Duodenal mucosa (tissue), 2 donors: Measurements from ENCODE around the gene HS3ST1.

ENCODE experiments used
- H3K27ac ChIP-seq: one replicate; pipeline ENCODE4 v1.7.0; 2013; ENCODE audit warnings: low read depth, low read length
- H3K27me3 ChIP-seq, 2 donors: one replicate each; pipeline ENCODE4 v1.7.0; 2013; ENCODE audit warnings: low read length in 2 of 2, control low read depth in 1 of 2; ENCODE audit not compliant: insufficient read depth in 2 of 2, control insufficient read depth in 1 of 2
- H3K36me3 ChIP-seq, 2 donors: one replicate each; pipeline ENCODE4 v1.7.0; 2013; ENCODE audit warnings: low read length in 2 of 2, control low read depth in 1 of 2; ENCODE audit not compliant: insufficient read depth in 2 of 2, control insufficient read depth in 1 of 2
- H3K4me1 ChIP-seq, 2 donors: one replicate each; pipeline ENCODE4 v1.7.0; 2013; ENCODE audit warnings: low read length in 2 of 2, control low read depth in 1 of 2; ENCODE audit not compliant: insufficient read depth in 2 of 2, control insufficient read depth in 1 of 2
- H3K4me3 ChIP-seq, 2 donors: one replicate each; pipeline ENCODE4 v1.7.0; 2013; ENCODE audit warnings: low read length in 2 of 2, low read depth in 1 of 2
- H3K9ac ChIP-seq, 2 donors: one replicate each; pipeline ENCODE4 v1.7.0; 2013; ENCODE audit warnings: low read length in 2 of 2, low read depth in 1 of 2
- H3K9me3 ChIP-seq, 2 donors: one replicate each; pipeline ENCODE4 v1.7.0; 2013; ENCODE audit warnings: low read length in 2 of 2, control low read depth in 1 of 2; ENCODE audit not compliant: control insufficient read depth in 1 of 2

The HS3ST1 gene

DNA sequence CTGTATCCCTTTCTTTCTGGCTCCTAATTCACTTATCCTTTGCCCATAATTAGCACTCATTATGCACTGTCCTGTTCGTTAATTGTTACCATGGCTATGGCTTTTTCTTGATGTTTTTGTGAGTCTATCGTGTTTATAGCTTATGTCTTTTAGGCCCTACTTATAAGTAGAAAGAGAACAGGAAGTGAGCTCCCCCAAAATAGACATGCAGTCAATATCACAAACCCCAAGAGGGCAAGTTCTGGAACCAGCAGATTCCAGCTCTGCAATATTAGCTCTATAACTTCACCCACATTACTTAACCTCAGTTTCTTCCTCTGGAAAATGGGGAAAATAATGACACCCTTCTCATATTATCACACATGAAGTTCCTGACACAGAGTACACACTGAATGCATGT is 7.4 kb upstream of the HS3ST1 start:
- Histone ChIP-seq H3K27me3 (no peaks in the 10 kb centered on the region), H3K4me3 (no peak overlapping the region), H3K9me3 (peaks cover 0 to 1% of the 10 kb centered on the region in 2 donors), H3K27ac (no peak overlapping the region), H3K9ac (no peak overlapping the region), H3K36me3 (no peaks in the 10 kb centered on the region), H3K4me1 (peaks cover 5% of the 10 kb centered on the region in 2 donors)

DNA sequence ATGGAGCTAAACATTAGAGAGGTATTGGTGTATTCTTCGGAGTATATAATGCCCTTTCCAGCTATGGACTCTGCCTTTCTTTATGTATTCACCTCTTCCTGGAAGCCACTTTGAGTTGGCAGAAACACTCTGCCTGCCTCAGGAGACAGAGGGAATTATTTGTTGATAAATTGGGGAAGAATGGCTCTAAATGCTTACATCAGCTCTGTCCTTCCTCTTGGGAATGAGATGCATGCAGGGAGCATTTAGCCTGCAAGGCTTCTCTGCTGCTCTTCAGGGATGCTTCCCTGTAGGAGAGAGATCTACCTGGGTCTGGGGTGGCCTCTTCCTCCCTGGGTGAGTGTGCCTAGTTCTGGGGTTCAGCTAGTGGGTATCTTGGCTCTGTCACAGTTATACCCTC is 6.9 kb upstream of the HS3ST1 start:
- H3K4me3 ChIP-seq, result no peak overlapping the region
- H3K27ac ChIP-seq, result no peak overlapping the region
- peaks cover 5 to 8% of the 10 kb centered on the region in 2 donors for H3K4me1 ChIP-seq
- H3K36me3 ChIP-seq, result no peaks in the 10 kb centered on the region
- no peaks in the 10 kb centered on the region for H3K27me3 ChIP-seq
- H3K9me3 ChIP-seq, result peaks cover 0 to 1% of the 10 kb centered on the region in 2 donors
- no peak overlapping the region for H3K9ac ChIP-seq

DNA sequence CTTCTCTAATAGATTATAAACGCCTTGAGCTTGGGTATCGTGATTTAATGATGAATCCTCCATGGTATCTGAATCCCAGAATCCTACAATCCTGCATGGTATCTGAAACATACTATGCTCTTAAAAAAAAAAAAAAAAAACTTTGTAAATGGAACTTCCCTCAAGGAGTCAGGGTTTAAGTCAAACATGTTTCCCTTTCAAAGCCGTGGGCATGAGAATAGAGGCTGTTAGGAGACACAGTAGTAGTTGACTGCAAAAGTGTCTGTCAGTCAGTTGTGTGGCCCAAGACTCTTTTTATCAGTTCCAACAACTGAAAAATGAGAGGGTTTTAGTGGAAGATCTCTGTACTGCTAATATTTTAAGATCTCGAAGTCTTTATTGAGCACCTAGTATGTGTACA is 2.4 kb upstream of the HS3ST1 start:
- H3K4me3 ChIP-seq, result peak overlapping the region in 1 of 2 donors; percentile 83
- no peaks in the 10 kb centered on the region for H3K36me3 ChIP-seq
- no peaks in the 10 kb centered on the region for H3K27me3 ChIP-seq
- H3K27ac ChIP-seq, result no peak overlapping the region
- peaks cover 0 to 1% of the 10 kb centered on the region in 2 donors for H3K9me3 ChIP-seq
- peaks cover 8 to 22% of the 10 kb centered on the region in 2 donors for H3K4me1 ChIP-seq
- no peak overlapping the region for H3K9ac ChIP-seq

DNA sequence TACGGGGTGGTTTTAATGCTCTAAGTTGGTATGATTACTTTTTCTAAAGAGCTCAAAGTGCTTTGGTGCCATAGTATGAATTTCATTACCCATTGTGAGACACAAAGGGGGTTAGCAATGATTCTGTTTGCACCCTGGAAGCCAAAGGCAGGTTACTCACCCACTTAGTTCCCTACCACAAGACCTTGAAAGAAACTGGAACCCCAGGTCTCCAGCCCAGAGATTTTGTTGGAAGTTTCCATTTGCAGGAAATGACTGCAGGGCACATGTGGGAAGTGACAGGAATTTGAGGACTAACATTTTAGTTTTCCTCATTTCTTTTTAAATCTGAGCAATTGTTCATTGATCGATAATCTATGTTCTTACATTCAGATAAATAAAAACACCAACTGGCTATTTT is 1.8 kb upstream of the HS3ST1 start:
- Histone ChIP-seq H3K4me3 (peak overlapping the region; percentile 83 to 86), H3K27ac (no peak overlapping the region), H3K4me1 (peaks cover 8 to 22% of the 10 kb centered on the region in 2 donors), H3K27me3 (no peaks in the 10 kb centered on the region), H3K9ac (peak overlapping the region; percentile 68 to 84), H3K36me3 (no peaks in the 10 kb centered on the region), H3K9me3 (peaks cover 0 to 1% of the 10 kb centered on the region in 2 donors)

DNA sequence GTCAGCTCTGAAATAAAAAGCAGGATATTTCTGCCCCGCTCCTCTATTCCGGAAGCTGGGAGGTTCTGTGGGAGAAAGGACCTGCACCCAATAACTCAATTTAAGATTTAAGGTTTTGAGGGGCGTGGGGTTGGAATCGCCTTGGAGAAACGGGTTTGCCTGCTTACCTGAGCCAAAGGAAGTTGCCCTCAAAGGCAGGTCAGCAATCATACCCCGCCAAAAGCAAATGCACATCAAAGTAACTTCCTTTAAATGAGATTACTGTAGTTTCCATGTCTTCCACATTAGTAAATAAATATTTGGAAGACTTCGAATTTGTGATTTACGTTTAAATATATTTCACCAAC is 978 bp upstream of the HS3ST1 start:
- Histone ChIP-seq H3K4me3 (peak overlapping the region; percentile 83 to 86), H3K4me1 (peaks cover 8 to 22% of the 10 kb centered on the region in 2 donors), H3K27me3 (no peaks in the 10 kb centered on the region), H3K27ac (no peak overlapping the region), H3K36me3 (no peaks in the 10 kb centered on the region), H3K9me3 (peaks cover 0 to 1% of the 10 kb centered on the region in 2 donors), H3K9ac (peak overlapping the region; percentile 68 to 84)

DNA sequence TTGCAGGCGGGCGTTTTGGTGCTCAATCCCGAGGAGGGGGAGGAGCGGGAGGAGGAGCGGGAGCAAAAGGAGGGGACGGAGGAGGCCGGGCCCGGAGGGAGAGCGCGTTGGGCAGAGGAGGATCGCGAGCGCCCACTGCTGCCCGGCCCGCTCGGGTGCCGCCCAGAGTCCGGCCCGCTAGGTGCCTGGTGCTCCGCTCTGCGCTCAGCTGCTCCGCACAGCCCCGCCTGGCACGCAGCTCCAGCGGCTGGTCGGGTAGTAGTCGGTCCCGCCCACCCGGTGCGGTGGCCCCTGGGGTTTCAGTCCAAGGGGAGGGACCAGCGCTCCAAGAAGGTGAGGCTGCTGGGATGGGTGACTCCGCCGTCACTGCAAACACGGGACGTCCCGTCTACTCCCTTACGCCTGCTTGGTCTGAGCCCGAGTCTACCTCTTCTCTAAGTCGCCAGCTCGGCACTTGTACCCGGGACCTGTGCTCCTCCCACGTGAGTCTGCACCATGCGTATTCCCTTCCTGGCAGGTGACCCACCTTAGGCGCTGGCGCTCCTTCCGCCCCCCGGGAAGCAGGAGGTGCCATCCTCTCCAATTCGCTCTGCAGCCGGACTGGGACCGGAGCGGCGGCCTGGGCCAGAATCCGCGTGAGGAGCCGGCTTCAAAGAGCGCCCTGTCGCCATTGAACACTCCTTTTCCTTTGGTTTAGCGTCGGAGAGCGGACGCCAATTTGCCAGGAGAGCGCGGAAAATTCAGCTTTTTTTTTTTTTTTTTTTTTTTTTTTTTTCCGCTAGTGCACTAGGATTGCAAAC is 405 bp upstream of the HS3ST1 start:
- peak overlapping the region; percentile 92 for H3K27ac ChIP-seq
- peaks cover 8 to 22% of the 10 kb centered on the region in 2 donors for H3K4me1 ChIP-seq
- H3K9ac ChIP-seq, result peak overlapping the region; percentile 68 to 84
- H3K36me3 ChIP-seq, result no peaks in the 10 kb centered on the region
- H3K4me3 ChIP-seq, result peak overlapping the region; percentile 83 to 86
- no peaks in the 10 kb centered on the region for H3K27me3 ChIP-seq
- no peaks in the 10 kb centered on the region for H3K9me3 ChIP-seq

DNA sequence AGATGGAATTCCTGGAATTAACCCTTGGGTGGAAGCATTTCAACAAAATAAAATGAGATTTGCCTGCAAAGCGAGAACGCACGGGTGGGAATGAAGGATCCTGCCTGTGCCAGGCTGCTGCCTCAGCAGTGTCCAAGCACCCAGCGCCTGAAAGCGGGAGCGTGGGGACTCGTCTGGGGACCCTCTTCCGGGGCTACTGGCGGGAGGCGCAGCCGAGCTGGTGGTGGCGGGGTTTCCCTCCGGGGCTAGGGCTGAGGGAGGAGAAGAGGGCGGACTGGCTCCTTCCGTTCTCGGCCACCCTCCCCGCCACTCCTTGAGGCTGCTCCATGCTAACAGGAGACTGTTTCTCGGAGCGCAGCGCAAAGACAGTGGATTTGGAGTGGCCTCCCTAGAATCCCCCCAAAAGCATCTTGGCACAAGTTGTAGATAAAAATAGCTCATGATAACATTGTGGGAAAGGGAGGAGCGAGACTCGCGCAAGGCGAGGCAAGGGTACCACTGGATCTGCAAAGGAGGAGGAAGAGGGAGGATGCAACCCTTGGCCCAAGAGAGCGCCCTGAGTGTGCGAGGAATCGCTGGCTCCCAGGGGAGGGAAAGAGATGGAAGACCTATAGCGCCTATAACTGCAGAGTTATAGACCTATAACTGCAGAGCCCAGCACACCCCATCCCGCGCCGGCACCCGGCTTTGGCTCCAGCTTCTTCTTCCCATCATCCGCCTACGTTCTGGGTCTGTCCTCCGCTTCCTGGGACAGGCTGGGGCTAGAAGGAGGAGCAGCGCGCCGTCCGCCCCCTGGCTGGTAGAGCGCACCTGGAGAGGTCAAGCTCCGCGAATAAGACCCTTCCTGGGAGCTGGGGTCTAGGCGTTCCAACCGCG is 1.3 kb downstream of the HS3ST1 start:
- Histone ChIP-seq H3K4me3 (peak overlapping the region; percentile 83 to 86), H3K4me1 (peaks cover 8 to 22% of the 10 kb centered on the region in 2 donors), H3K27ac (no peak overlapping the region)

DNA sequence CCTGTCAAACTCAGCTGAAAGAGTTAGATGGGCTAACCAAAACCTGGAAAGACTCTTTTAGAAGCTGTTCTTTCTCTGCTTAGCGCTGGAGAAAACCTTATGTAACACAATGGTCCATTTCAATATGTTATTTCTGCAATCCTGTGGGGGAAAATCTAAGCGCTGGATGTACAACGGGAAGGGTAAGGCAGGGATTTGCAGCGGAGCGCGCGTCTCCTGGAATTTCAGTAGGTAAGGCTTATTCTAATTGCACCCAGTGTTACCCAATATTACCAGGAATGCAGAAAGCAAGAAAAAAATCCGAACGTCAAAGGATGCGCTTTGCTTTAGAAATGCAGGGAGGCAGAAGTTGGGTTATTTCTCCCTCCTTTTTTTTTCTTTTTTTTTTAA is 2.0 kb downstream of the HS3ST1 start:
- Histone ChIP-seq H3K4me1 (peaks cover 8 to 22% of the 10 kb centered on the region in 2 donors), H3K4me3 (peak overlapping the region in 1 of 2 donors; percentile 83), H3K27me3 (no peaks in the 10 kb centered on the region), H3K9ac (no peak overlapping the region), H3K27ac (no peak overlapping the region), H3K36me3 (no peaks in the 10 kb centered on the region), H3K9me3 (no peaks in the 10 kb centered on the region)

More for the DNA sequence above, 1.3 kb downstream of the HS3ST1 start:
- Histone ChIP-seq H3K9ac (peak overlapping the region in 1 of 2 donors; percentile 60), H3K9me3 (no peaks in the 10 kb centered on the region), H3K27me3 (no peaks in the 10 kb centered on the region), H3K36me3 (no peaks in the 10 kb centered on the region)

DNA sequence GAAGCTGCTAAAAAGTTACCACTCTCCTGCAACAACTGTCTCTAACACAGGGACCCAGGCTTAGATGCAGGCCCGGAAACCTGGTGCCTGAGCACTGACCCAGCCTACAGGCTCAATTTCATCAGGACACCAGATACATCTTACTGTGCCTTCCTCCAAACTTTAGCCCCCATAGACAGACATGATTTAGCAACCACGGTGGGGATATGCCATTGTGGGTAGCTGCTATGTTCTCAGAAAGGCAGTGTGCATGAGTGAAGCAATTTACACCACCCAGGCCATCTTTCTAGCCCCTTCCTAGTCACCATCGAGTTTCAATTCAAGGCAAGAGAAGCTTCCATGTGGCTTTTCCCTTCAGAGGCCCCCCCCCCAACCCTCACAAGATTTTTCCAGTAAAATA is 2.7 kb downstream of the HS3ST1 start:
- Histone ChIP-seq H3K4me3 (no peak overlapping the region), H3K27me3 (no peaks in the 10 kb centered on the region), H3K36me3 (no peaks in the 10 kb centered on the region), H3K9ac (no peak overlapping the region), H3K9me3 (no peaks in the 10 kb centered on the region), H3K4me1 (peaks cover 2 to 17% of the 10 kb centered on the region in 2 donors), H3K27ac (no peak overlapping the region)

DNA sequence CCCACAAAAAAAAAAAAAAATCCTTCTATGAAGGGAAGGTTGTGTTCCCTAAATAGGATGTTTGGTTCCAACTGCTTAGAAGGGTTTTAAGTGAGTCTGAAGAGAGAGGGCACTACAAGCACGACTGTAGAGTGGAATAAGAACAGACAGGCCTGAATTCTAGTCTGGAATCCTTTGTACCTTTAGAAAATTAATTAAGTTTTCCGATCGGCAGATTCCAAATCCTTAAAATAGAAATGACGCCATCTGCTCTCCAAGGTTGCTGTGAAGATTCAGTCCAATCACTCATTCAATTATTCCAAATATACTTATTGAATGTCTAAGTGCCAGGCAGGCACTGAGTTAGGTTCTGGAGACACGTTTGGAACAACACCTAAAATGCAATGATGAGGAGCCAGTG is 3.8 kb downstream of the HS3ST1 start:
- Histone ChIP-seq H3K36me3 (no peaks in the 10 kb centered on the region), H3K4me3 (no peak overlapping the region), H3K4me1 (peaks cover 6 to 24% of the 10 kb centered on the region in 2 donors), H3K27ac (no peak overlapping the region), H3K9me3 (no peaks in the 10 kb centered on the region), H3K27me3 (no peaks in the 10 kb centered on the region), H3K9ac (no peak overlapping the region)
